ENCODE data around the gene NUP210.

Gene NUP210

GRCh38 chr3:13427662-13428603, 7.8 kb upstream of the NUP210 start:
- Histone ChIP-seq H2AK5ac (ENCODE audit: low read length) (no peak overlapping the region), H3K18ac (ENCODE audit: low read length) (no peak overlapping the region), H3K23ac (ENCODE audit: low read length) (no peak overlapping the region), H2BK120ac (ENCODE audit: low read depth, low read length) (no peak overlapping the region), H3K27me3 (ENCODE audit: insufficient read depth, low read length, poor library complexity) (no peaks in the 10 kb centered on the region), H2BK5ac (ENCODE audit: low read length) (no peak overlapping the region), H3K27ac (ENCODE audit: low read depth, low read length) (no peak overlapping the region), H3K79me1 (ENCODE audit: low read length) (no peaks in the 10 kb centered on the region), H3K4me1 (ENCODE audit: control insufficient read depth, low read depth, low read length) (no peaks in the 10 kb centered on the region), H3K56ac (ENCODE audit: low read length) (no peak overlapping the region), H4K8ac (ENCODE audit: low read depth, low read length) (no peak overlapping the region), H2BK15ac (replicated peaks; ENCODE audit: low read depth) (no peak overlapping the region), H3K4ac (ENCODE audit: low read depth, low read length) (no peak overlapping the region), H3K36me3 (ENCODE audit: control insufficient read depth, insufficient read depth, low read length) (no peaks in the 10 kb centered on the region), H3K79me2 (ENCODE audit: control insufficient read depth, insufficient read depth, low read length) (no peaks in the 10 kb centered on the region), H4K5ac (ENCODE audit: low read length) (no peak overlapping the region), H3K9ac (ENCODE audit: low read length) (no peak overlapping the region), H3K4me3 (ENCODE audit: low read length) (no peak overlapping the region), H3K4me2 (ENCODE audit: low read length) (no peak overlapping the region)
- no CpG with 5 or more reads among the region's 12 CpGs for WGBS (ENCODE audit: extremely low coverage, insufficient coverage, low lambda C conversion rate)
- no peak for DNase-seq

GRCh38 chr3:13426591-13426990, 6.5 kb upstream of the NUP210 start:
- H3K27me3 ChIP-seq (ENCODE audit: insufficient read depth, low read length, poor library complexity) = no peaks in the 10 kb centered on the region
- no peak overlapping the region for H2BK120ac ChIP-seq (ENCODE audit: low read depth, low read length)
- no peak for DNase-seq
- H3K4me2 ChIP-seq (ENCODE audit: low read length) = no peak overlapping the region
- H3K79me1 ChIP-seq (ENCODE audit: low read length) = no peaks in the 10 kb centered on the region
- H3K23ac ChIP-seq (ENCODE audit: low read length) = no peak overlapping the region
- no CpG with 5 or more reads among the region's 1 CpG for WGBS (ENCODE audit: extremely low coverage, insufficient coverage, low lambda C conversion rate)
- H3K4ac ChIP-seq (ENCODE audit: low read depth, low read length) = no peak overlapping the region
- no peak overlapping the region for H3K18ac ChIP-seq (ENCODE audit: low read length)
- H3K4me3 ChIP-seq (ENCODE audit: low read length) = no peak overlapping the region
- H3K4me1 ChIP-seq (ENCODE audit: control insufficient read depth, low read depth, low read length) = no peaks in the 10 kb centered on the region
- no peak overlapping the region for H4K5ac ChIP-seq (ENCODE audit: low read length)
- H2BK5ac ChIP-seq (ENCODE audit: low read length) = no peak overlapping the region
- H4K8ac ChIP-seq (ENCODE audit: low read depth, low read length) = no peak overlapping the region
- H2AK5ac ChIP-seq (ENCODE audit: low read length) = no peak overlapping the region
- H3K79me2 ChIP-seq (ENCODE audit: control insufficient read depth, insufficient read depth, low read length) = no peaks in the 10 kb centered on the region
- H3K9ac ChIP-seq (ENCODE audit: low read length) = no peak overlapping the region
- H2BK15ac ChIP-seq (replicated peaks; ENCODE audit: low read depth) = no peak overlapping the region
- H3K56ac ChIP-seq (ENCODE audit: low read length) = no peak overlapping the region
- no peak overlapping the region for H3K27ac ChIP-seq (ENCODE audit: low read depth, low read length)
- H3K36me3 ChIP-seq (ENCODE audit: control insufficient read depth, insufficient read depth, low read length) = no peaks in the 10 kb centered on the region

DNA sequence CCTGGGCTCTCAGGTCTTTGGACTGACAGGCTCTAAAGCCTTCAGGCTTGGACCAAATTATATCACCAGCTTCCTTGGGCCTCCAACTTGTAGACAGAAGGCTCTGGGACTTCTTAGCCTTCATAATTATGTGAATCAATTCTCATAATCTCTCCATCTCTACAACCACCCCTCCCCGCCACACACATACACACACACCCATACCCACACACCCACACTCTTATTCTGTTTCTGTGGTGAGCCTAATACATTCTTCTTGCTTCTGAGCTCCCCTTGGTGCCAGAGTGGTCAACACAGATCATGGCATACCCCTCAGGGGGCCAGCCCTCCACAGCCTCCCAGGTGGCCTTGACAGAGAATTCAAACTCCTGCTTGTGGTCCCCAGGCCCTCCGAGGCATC, 5.6 kb upstream of the NUP210 start:
- H3K9ac ChIP-seq (ENCODE audit: low read length) = no peak overlapping the region
- no CpG with 5 or more reads among the region's 2 CpGs for WGBS (ENCODE audit: extremely low coverage, insufficient coverage, low lambda C conversion rate)
- H4K5ac ChIP-seq (ENCODE audit: low read length) = no peak overlapping the region
- H4K8ac ChIP-seq (ENCODE audit: low read depth, low read length) = no peak overlapping the region
- no peak overlapping the region for H2BK15ac ChIP-seq (replicated peaks; ENCODE audit: low read depth)
- no peak overlapping the region for H2BK120ac ChIP-seq (ENCODE audit: low read depth, low read length)
- H3K36me3 ChIP-seq (ENCODE audit: control insufficient read depth, insufficient read depth, low read length) = no peaks in the 10 kb centered on the region
- no peaks in the 10 kb centered on the region for H3K27me3 ChIP-seq (ENCODE audit: insufficient read depth, low read length, poor library complexity)
- H3K79me1 ChIP-seq (ENCODE audit: low read length) = no peaks in the 10 kb centered on the region
- no peak overlapping the region for H3K56ac ChIP-seq (ENCODE audit: low read length)
- H3K23ac ChIP-seq (ENCODE audit: low read length) = no peak overlapping the region
- H3K18ac ChIP-seq (ENCODE audit: low read length) = no peak overlapping the region
- no peak overlapping the region for H3K4me3 ChIP-seq (ENCODE audit: low read length)
- no peaks in the 10 kb centered on the region for H3K4me1 ChIP-seq (ENCODE audit: control insufficient read depth, low read depth, low read length)
- no peak overlapping the region for H2AK5ac ChIP-seq (ENCODE audit: low read length)
- no peaks in the 10 kb centered on the region for H3K79me2 ChIP-seq (ENCODE audit: control insufficient read depth, insufficient read depth, low read length)
- no peak for DNase-seq
- H3K27ac ChIP-seq (ENCODE audit: low read depth, low read length) = no peak overlapping the region
- H2BK5ac ChIP-seq (ENCODE audit: low read length) = no peak overlapping the region
- no peak overlapping the region for H3K4ac ChIP-seq (ENCODE audit: low read depth, low read length)
- no peak overlapping the region for H3K4me2 ChIP-seq (ENCODE audit: low read length)

DNA sequence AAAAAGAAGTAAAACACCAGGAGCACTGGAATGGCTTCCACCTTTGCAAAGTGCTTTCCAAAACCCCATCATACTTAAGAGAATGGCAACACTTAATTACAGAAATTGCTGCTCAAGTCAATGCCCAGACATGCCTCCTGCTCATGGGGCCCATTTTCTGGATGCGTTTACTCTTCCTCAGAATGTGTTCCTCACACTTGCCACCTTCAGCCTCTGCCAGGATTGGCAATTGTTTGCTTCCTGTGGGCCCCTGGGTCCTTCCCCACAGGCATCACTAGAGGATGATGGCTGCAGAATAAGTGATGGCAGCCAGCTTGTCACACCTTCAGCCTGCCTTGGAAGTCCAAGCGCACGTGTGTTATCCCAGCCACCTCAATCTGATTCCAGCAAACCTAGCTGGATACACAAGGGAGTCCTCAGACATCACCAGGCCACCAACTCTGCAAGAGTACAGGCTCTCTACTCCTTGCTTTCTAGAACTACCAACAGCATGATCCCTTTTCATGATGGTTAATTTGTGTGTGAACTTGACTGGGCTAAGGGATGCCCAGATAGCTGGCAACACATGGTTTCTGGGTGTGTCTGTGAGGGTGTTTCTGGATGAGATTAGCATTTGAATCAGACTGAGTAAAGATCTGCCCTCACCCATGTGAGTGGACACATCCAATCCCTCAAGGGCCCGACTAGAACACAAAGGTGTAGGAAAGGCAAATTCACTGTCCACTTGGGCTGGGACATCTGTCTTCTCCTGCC, 4.9 kb upstream of the NUP210 start:
- H3K4ac ChIP-seq (ENCODE audit: low read depth, low read length) = no peak overlapping the region
- no peak for DNase-seq
- H3K4me2 ChIP-seq (ENCODE audit: low read length) = no peak overlapping the region
- no peak overlapping the region for H3K23ac ChIP-seq (ENCODE audit: low read length)
- no peak overlapping the region for H4K8ac ChIP-seq (ENCODE audit: low read depth, low read length)
- H3K36me3 ChIP-seq (ENCODE audit: control insufficient read depth, insufficient read depth, low read length) = no peaks in the 10 kb centered on the region
- no peaks in the 10 kb centered on the region for H3K27me3 ChIP-seq (ENCODE audit: insufficient read depth, low read length, poor library complexity)
- no peak overlapping the region for H3K4me3 ChIP-seq (ENCODE audit: low read length)
- whole genome bisulfite sequencing (ENCODE audit: extremely low coverage, insufficient coverage, low lambda C conversion rate) = no CpG with 5 or more reads among the region's 4 CpGs
- no peaks in the 10 kb centered on the region for H3K4me1 ChIP-seq (ENCODE audit: control insufficient read depth, low read depth, low read length)
- no peak overlapping the region for H2AK5ac ChIP-seq (ENCODE audit: low read length)
- no peaks in the 10 kb centered on the region for H3K79me1 ChIP-seq (ENCODE audit: low read length)
- H3K79me2 ChIP-seq (ENCODE audit: control insufficient read depth, insufficient read depth, low read length) = no peaks in the 10 kb centered on the region
- H3K27ac ChIP-seq (ENCODE audit: low read depth, low read length) = no peak overlapping the region
- no peak overlapping the region for H2BK5ac ChIP-seq (ENCODE audit: low read length)
- no peak overlapping the region for H2BK120ac ChIP-seq (ENCODE audit: low read depth, low read length)
- H4K5ac ChIP-seq (ENCODE audit: low read length) = no peak overlapping the region
- H3K9ac ChIP-seq (ENCODE audit: low read length) = no peak overlapping the region
- no peak overlapping the region for H2BK15ac ChIP-seq (replicated peaks; ENCODE audit: low read depth)
- H3K56ac ChIP-seq (ENCODE audit: low read length) = no peak overlapping the region
- H3K18ac ChIP-seq (ENCODE audit: low read length) = no peak overlapping the region

DNA sequence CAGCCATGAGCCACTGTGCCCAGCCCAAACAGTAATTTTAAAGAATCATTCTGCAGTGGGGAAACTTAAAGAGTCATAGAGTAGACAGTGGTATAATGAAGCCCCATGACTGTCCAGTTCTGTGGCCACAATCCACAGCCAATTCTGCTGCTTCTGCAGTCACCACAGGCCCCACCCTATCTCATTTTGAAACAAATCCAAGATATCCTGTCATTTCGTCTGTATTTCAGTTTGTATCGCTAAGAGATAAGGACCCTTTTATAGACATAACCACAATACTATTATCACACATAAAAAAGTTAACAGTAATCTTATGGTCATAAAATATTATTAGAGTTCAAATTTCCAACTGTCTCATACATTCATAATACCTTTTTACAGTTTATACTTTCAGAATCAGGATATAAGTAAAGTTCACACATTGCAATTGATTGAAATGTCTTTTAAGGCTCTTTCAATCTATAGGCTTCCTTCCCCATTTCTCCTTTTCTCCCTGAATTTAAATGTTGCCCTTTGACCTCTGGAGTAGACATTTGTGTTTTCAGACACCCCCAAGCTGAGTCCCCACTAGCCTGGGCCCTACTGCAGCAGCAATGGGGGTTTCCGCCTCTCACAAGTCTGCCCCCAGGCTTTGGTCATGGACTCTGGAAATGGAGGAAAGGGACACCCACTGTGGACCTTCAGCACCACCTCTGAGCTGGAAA, 4.2 kb upstream of the NUP210 start:
- WGBS (ENCODE audit: extremely low coverage, insufficient coverage, low lambda C conversion rate) = no CpG with 5 or more reads among the region's 3 CpGs
- no peak overlapping the region for H2BK15ac ChIP-seq (replicated peaks; ENCODE audit: low read depth)
- H3K23ac ChIP-seq (ENCODE audit: low read length) = no peak overlapping the region
- no peak overlapping the region for H3K18ac ChIP-seq (ENCODE audit: low read length)
- H4K8ac ChIP-seq (ENCODE audit: low read depth, low read length) = no peak overlapping the region
- H3K4me2 ChIP-seq (ENCODE audit: low read length) = no peak overlapping the region
- H3K9ac ChIP-seq (ENCODE audit: low read length) = no peak overlapping the region
- no peak overlapping the region for H2BK120ac ChIP-seq (ENCODE audit: low read depth, low read length)
- H3K79me1 ChIP-seq (ENCODE audit: low read length) = no peaks in the 10 kb centered on the region
- no peak overlapping the region for H3K4me3 ChIP-seq (ENCODE audit: low read length)
- H3K4me1 ChIP-seq (ENCODE audit: control insufficient read depth, low read depth, low read length) = no peaks in the 10 kb centered on the region
- no peaks in the 10 kb centered on the region for H3K36me3 ChIP-seq (ENCODE audit: control insufficient read depth, insufficient read depth, low read length)
- H3K79me2 ChIP-seq (ENCODE audit: control insufficient read depth, insufficient read depth, low read length) = no peaks in the 10 kb centered on the region
- H3K27me3 ChIP-seq (ENCODE audit: insufficient read depth, low read length, poor library complexity) = no peaks in the 10 kb centered on the region
- no peak overlapping the region for H3K27ac ChIP-seq (ENCODE audit: low read depth, low read length)
- H2BK5ac ChIP-seq (ENCODE audit: low read length) = no peak overlapping the region
- H4K5ac ChIP-seq (ENCODE audit: low read length) = no peak overlapping the region
- H3K56ac ChIP-seq (ENCODE audit: low read length) = no peak overlapping the region
- no peak overlapping the region for H3K4ac ChIP-seq (ENCODE audit: low read depth, low read length)
- no peak for DNase-seq
- no peak overlapping the region for H2AK5ac ChIP-seq (ENCODE audit: low read length)
